Ishikawa (cell line): Measurements from ENCODE around the gene PLIN1.

Source experiments
- CEBPB ChIP-seq: IDR thresholded peaks from 2 replicates; pipeline ENCODE4 v1.6.1; 2012
- CREB1 ChIP-seq: IDR thresholded peaks from 2 replicates; pipeline ENCODE4 v1.6.1; 2012; ENCODE audit warnings: low read depth
- EGR1 ChIP-seq: IDR thresholded peaks from 2 replicates; pipeline ENCODE4 v1.6.1; 2012
- EP300 ChIP-seq: IDR thresholded peaks from 2 replicates; pipeline ENCODE4 v1.6.1; 2012; ENCODE audit warnings: borderline replicate concordance
- FOXM1 ChIP-seq: IDR thresholded peaks from 2 replicates; pipeline ENCODE4 v1.6.1; 2012; ENCODE audit warnings: low read depth, borderline replicate concordance
- MAX ChIP-seq: IDR thresholded peaks from 2 replicates; pipeline ENCODE4 v1.6.1; 2012
- NFIC ChIP-seq: IDR thresholded peaks from 2 replicates; pipeline ENCODE4 v1.6.1; 2012
- RAD21 ChIP-seq: IDR thresholded peaks from 2 replicates; pipeline ENCODE4 v1.6.1; 2012; ENCODE audit warnings: low read depth
- TAF1 ChIP-seq: IDR thresholded peaks from 2 replicates; pipeline ENCODE4 v1.6.1; 2012; ENCODE audit warnings: low read depth, mild to moderate bottlenecking
- TCF12 ChIP-seq: IDR thresholded peaks from 2 replicates; pipeline ENCODE4 v1.6.1; 2012; ENCODE audit warnings: low read depth
- TEAD4 ChIP-seq: IDR thresholded peaks from 2 replicates; pipeline ENCODE4 v1.6.1; 2012
- USF1 ChIP-seq: IDR thresholded peaks from 2 replicates; pipeline ENCODE4 v1.6.1; 2012
- YY1 ChIP-seq: IDR thresholded peaks from 2 replicates; pipeline ENCODE4 v1.6.1; 2012; ENCODE audit warnings: low read depth
- ZBTB7A ChIP-seq: IDR thresholded peaks from 2 replicates; pipeline ENCODE4 v1.6.1; 2012; ENCODE audit warnings: low read depth
- TF ChIP-seq, protein P1 (sequence below): IDR thresholded peaks from 2 replicates; pipeline ENCODE4 v1.6.1; 2012; ENCODE audit warnings: low read depth, mild to moderate bottlenecking

The PLIN1 gene

DNA sequence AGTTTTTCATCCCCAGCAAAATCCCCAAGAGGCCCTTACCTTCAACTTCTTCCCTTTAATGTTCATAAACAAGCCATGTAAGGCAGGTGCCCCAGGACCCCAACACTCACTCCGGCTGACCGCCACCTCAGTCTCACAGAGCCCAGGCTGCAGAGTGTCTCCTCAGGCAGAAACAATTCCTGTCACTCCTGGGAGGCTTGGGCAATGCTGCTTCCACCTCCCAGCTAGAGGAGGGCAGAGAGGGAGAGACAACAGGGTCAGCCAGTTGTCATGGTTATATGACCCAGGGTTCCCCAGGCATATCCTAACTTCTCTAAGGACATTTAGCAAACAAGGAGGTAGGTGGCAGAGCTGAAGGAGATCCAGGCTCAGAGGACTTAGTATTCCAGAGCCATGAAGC lies at the start of gene PLIN1:
TSS of gene PLIN1 (minus strand) at position 156 of the 400 bp plus-strand sequence. CDS start 1,878 bp downstream, outside the sequence.
- TF ChIP-seq TEAD4 (no peak), ZBTB7A (no peak), RAD21 (no peak), TAF1 (no peak)
- TF ChIP-seq, protein P1, sequence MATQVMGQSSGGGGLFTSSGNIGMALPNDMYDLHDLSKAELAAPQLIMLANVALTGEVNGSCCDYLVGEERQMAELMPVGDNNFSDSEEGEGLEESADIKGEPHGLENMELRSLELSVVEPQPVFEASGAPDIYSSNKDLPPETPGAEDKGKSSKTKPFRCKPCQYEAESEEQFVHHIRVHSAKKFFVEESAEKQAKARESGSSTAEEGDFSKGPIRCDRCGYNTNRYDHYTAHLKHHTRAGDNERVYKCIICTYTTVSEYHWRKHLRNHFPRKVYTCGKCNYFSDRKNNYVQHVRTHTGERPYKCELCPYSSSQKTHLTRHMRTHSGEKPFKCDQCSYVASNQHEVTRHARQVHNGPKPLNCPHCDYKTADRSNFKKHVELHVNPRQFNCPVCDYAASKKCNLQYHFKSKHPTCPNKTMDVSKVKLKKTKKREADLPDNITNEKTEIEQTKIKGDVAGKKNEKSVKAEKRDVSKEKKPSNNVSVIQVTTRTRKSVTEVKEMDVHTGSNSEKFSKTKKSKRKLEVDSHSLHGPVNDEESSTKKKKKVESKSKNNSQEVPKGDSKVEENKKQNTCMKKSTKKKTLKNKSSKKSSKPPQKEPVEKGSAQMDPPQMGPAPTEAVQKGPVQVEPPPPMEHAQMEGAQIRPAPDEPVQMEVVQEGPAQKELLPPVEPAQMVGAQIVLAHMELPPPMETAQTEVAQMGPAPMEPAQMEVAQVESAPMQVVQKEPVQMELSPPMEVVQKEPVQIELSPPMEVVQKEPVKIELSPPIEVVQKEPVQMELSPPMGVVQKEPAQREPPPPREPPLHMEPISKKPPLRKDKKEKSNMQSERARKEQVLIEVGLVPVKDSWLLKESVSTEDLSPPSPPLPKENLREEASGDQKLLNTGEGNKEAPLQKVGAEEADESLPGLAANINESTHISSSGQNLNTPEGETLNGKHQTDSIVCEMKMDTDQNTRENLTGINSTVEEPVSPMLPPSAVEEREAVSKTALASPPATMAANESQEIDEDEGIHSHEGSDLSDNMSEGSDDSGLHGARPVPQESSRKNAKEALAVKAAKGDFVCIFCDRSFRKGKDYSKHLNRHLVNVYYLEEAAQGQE: no peak

DNA sequence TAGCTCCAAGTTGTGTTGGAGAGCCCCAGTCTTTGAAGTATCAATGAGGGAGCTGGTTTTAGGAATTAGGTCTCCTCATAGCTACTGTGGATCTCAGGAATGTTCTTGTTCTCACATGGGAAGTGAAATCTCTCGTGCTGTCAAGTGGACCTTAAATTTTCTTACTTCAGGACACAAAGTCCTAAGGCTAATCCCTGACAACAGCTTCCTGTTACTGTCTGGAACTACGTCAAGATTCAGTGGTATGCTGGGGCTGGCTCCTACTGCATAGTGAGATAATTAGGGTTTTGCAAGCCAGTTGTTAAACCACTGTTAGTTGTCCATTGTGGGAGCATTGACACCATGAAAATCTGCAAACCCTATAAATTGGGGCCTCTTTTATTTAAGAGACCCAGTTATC lies 49.1 kb upstream of the PLIN1 start:
- no peak for TF ChIP-seq EGR1
- TF ChIP-seq USF1: no peak
- TF ChIP-seq MAX: no peak
- TF ChIP-seq FOXM1: no peak
- TF ChIP-seq TCF12: no peak
- TF ChIP-seq NFIC: no peak
- TF ChIP-seq CREB1: no peak
- TF ChIP-seq RAD21: no peak
- no peak for TF ChIP-seq YY1
- TF ChIP-seq ZBTB7A: no peak
- TF ChIP-seq EP300: no peak
- TF ChIP-seq, protein P1: no peak
- no peak for TF ChIP-seq CEBPB
- no peak for TF ChIP-seq TAF1
- TF ChIP-seq TEAD4: no peak

DNA sequence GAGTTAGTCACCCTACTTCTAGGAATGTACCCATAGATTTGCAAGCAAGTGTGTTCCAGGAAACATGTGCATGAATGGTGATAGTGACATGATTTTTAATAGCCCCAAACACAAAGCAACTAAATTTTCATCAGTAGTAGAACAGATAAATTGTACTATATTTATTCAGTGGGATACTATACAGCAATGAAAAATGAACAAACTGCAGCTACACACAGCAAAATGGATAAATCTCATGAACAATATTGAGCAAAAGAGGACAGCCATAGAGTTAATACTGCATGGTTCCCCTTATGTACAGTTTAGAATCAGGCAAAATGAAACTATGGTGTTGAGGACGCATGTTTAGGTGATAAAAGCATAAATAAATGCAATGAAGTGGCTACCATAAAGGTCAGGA lies 45.9 kb upstream of the PLIN1 start:
- no peak for TF ChIP-seq EP300
- TF ChIP-seq NFIC: no peak
- no peak for TF ChIP-seq CEBPB
- TF ChIP-seq, protein P1: no peak
- no peak for TF ChIP-seq ZBTB7A
- no peak for TF ChIP-seq MAX
- no peak for TF ChIP-seq YY1
- TF ChIP-seq TCF12: no peak
- TF ChIP-seq FOXM1: no peak
- no peak for TF ChIP-seq CREB1
- no peak for TF ChIP-seq EGR1
- no peak for TF ChIP-seq USF1
- TF ChIP-seq RAD21: no peak
- no peak for TF ChIP-seq TAF1
- TF ChIP-seq TEAD4: no peak

DNA sequence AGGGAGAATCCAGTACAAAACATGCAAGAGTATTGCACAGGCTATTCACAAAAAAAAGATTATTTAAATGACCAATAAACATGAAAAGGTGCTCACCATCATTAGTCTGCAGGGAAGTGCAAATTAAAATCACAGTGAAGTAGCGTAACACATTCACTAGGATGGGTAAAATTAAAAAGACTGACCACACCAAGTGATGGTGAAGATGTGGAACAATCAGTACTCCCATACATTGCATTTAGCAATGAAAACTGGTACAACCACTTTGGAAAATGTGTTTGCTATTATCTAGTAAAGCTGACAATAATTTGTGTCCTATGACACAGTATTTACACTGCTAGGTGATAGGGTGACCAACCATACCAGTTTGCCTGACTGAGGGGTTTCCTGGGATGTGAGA lies 45.5 kb upstream of the PLIN1 start:
- TF ChIP-seq TEAD4 (no peak), EGR1 (no peak), USF1 (no peak), EP300 (no peak), CREB1 (no peak), CEBPB (no peak), RAD21 (no peak), NFIC (no peak), TCF12 (no peak), MAX (no peak), ZBTB7A (no peak)
